BE2C (cell line): ENCODE data around the gene TWSG1.

Source experiments
- DNase-seq: peaks from one replicate; pipeline ENCODE4 v3.0.0-alpha.2; 2020
- H3K27me3 ChIP-seq: fragments of 250-450 bp; sonication (Bioruptor Pico); 2 replicates; pipeline ENCODE4 v1.5.1; 2020; ENCODE audit warnings: mild to moderate bottlenecking
- H3K36me3 ChIP-seq: fragments of 250-450 bp; sonication (Bioruptor Pico); 2 replicates; pipeline ENCODE4 v1.5.1; 2020; ENCODE audit warnings: mild to moderate bottlenecking
- H3K4me1 ChIP-seq: fragments of 250-450 bp; sonication (Bioruptor Pico); 2 replicates; pipeline ENCODE4 v1.5.1; 2020
- H3K4me3 ChIP-seq: 2 replicates; pipeline ENCODE4 v1.5.1; 2011; ENCODE audit warnings: low read depth, low read length
- H3K9me3 ChIP-seq: fragments of 250-450 bp; sonication (Bioruptor Pico); 2 replicates; pipeline ENCODE4 v1.5.1; 2020
- TF ChIP-seq, protein P1 (sequence below): IDR thresholded peaks from 2 replicates; pipeline ENCODE4 v1.5.1; 2012; ENCODE audit warnings: mild to moderate bottlenecking, low read depth, low read length

The TWSG1 gene

GRCh38 chr18:9330419-9330818 is 4.2 kb upstream of the TWSG1 start:
- Histone ChIP-seq H3K4me1 (no peaks in the 10 kb centered on the region; the same call in 1 of the 2 replicates), H3K27me3 (no peaks in the 10 kb centered on the region), H3K4me3 (no peak overlapping the region), H3K9me3 (no peaks in the 10 kb centered on the region), H3K36me3 (no peaks in the 10 kb centered on the region)
- TF ChIP-seq, protein P1, sequence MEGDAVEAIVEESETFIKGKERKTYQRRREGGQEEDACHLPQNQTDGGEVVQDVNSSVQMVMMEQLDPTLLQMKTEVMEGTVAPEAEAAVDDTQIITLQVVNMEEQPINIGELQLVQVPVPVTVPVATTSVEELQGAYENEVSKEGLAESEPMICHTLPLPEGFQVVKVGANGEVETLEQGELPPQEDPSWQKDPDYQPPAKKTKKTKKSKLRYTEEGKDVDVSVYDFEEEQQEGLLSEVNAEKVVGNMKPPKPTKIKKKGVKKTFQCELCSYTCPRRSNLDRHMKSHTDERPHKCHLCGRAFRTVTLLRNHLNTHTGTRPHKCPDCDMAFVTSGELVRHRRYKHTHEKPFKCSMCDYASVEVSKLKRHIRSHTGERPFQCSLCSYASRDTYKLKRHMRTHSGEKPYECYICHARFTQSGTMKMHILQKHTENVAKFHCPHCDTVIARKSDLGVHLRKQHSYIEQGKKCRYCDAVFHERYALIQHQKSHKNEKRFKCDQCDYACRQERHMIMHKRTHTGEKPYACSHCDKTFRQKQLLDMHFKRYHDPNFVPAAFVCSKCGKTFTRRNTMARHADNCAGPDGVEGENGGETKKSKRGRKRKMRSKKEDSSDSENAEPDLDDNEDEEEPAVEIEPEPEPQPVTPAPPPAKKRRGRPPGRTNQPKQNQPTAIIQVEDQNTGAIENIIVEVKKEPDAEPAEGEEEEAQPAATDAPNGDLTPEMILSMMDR: no peak
- peak; percentile 40 for DNase-seq

GRCh38 chr18:9333441-9334328 is 888 bp upstream of the TWSG1 start:
- Histone ChIP-seq H3K9me3 (no peaks in the 10 kb centered on the region), H3K27me3 (no peaks in the 10 kb centered on the region), H3K4me3 (peak overlapping the region; percentile 49), H3K36me3 (no peaks in the 10 kb centered on the region), H3K4me1 (no peaks in the 10 kb centered on the region; the same call in 1 of the 2 replicates)
- DNase-seq: no peak
- TF ChIP-seq, protein P1: no peak

DNA sequence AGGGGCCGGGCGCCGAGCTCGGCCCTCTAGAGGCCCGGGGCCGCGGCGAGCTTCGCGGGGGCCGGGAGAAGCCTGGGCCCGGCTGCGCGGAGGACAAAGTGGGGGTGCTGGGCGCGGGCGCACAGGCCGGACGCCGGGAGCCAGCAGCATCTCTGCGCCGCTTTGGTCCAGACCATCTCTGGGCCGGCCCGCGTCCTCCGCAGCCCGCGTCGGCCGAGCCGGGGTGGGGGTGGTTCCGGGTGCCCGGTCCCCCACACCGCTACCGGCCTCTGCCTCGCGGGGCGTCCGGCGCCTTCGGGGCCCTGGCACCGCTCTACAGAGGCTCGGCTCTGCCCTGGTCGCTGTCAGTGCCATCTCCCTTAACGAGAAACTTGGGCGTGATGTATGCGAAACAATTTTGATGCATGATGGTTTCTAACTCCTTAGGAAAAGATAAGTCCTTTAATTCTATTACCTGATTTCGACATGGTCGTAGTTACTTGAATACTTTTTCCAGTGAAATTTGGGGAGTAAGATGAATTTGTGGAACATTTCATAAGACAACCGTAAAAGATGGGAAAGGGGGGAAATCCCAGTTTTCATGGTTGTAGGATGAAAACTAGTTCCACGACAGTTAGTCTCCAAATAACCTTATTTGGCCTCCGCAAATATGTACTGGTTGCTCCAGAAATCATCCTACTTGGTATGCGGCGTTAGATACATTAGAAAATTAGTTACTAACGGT is 562 bp downstream of the TWSG1 start:
- no peaks in the 10 kb centered on the region for H3K9me3 ChIP-seq
- H3K27me3 ChIP-seq: no peaks in the 10 kb centered on the region
- peak overlapping the region; percentile 60 for H3K4me3 ChIP-seq
- no peaks in the 10 kb centered on the region for H3K36me3 ChIP-seq
- TF ChIP-seq, protein P1: no peak
- no peaks in the 10 kb centered on the region; the same call in 1 of the 2 replicates for H3K4me1 ChIP-seq
- DNase-seq: no peak

DNA sequence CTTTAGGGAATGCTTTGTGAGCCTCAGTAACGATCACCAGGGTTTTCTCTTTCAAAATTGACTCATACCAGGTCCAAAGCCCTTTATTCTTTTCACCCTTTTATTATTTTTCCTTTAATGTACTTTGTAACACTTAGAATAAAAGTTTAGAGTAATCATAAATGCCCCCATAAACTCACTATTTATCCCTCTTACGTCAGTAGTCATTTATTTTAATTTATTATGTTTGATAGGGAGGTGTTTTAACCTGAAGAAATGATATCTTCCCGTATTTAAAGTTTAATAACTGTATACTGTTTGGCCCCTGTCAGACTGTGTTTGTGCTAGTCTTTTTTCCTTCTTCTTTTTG is 1.1 kb downstream of the TWSG1 start:
- H3K9me3 ChIP-seq: no peaks in the 10 kb centered on the region
- H3K4me1 ChIP-seq: no peaks in the 10 kb centered on the region
- no peak for DNase-seq
- no peaks in the 10 kb centered on the region for H3K27me3 ChIP-seq
- TF ChIP-seq, protein P1: no peak
- H3K36me3 ChIP-seq: no peaks in the 10 kb centered on the region
- peak overlapping the region; percentile 60 for H3K4me3 ChIP-seq

DNA sequence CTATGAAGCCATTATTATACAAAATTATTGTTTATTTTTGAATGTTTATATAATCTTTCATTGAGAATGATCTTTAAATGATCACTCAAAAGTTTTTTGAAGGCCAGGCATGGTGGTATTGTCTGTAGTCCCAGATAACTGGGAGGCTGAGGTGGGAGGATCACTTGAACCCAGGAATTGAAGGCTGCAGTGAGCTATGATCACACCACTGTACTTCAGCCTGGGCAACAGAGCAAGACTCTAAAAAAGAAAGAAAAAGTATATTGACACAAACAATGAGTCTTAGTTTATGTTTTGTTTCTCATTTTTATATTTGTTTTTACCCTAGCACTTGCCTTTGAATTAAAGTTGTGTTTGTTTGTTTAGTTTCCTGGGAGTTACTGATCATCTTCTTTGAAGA is 2.3 kb downstream of the TWSG1 start:
- Histone ChIP-seq H3K27me3 (no peaks in the 10 kb centered on the region), H3K4me1 (no peaks in the 10 kb centered on the region), H3K4me3 (no peak overlapping the region), H3K36me3 (no peaks in the 10 kb centered on the region), H3K9me3 (no peaks in the 10 kb centered on the region)
- DNase-seq: no peak
- TF ChIP-seq, protein P1: no peak

DNA sequence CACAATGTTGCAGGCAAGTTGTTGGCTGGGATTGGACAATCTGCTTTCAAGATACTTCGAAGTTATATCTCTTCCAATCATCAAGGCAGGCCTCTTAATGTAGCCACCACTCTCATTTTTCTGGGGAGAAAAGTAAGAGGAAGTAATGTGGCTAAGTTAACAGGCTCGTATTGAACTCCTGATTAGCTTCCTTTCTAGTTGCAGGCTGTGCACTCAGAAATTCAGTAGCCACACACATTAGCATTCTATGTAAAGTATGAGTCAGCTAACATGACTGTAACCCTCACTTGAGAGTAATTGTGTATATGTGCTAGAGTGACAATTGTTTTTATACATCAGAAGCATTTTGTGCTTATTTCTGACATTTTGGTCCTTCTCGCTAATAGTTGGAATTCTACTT is 3.3 kb downstream of the TWSG1 start:
- no peak for DNase-seq
- Histone ChIP-seq H3K36me3 (no peaks in the 10 kb centered on the region), H3K27me3 (no peaks in the 10 kb centered on the region), H3K9me3 (no peaks in the 10 kb centered on the region), H3K4me1 (no peaks in the 10 kb centered on the region), H3K4me3 (no peak overlapping the region)
- TF ChIP-seq, protein P1: no peak
